ENCODE results near the gene AGPAT2. TPM values are rescaled to one million over a fixed set of nuclear protein-coding genes. Genes with fewer than 3 reads are reported as not detected.

The AGPAT2 gene
- total and polyA plus RNA-seq, 2 experiments from 2014 or later = 31.8 to 44.7 TPM

GRCh38 chr9:136720898-136721338 is 33.7 kb upstream of the AGPAT2 start:
- H3K4me3 ChIP-seq = no peak overlapping the region
- H3K27me3 Mint-ChIP-seq (ENCODE audit: insufficient read depth, low read depth, poor library complexity) = peaks cover 32% of the 10 kb centered on the region
- no peaks in the 10 kb centered on the region for H3K9me2 ChIP-seq (ENCODE audit: insufficient read depth)
- peaks cover 8% of the 10 kb centered on the region for H3K4me1 Mint-ChIP-seq
- H3K27ac Mint-ChIP-seq = peak overlapping the region; percentile 7; the same call in 1 of the 2 replicates
- no peaks in the 10 kb centered on the region for H3K9me3 Mint-ChIP-seq
- peaks cover 34% of the 10 kb centered on the region for H3K36me3 Mint-ChIP-seq (ENCODE audit: low read depth)
- peaks cover 7% of the 10 kb centered on the region for H3K79me2 ChIP-seq (replicated peaks; ENCODE audit: insufficient read depth)
- peak overlapping the region; percentile 32; the same call in 1 of the 2 replicates for H3K27ac ChIP-seq (ENCODE audit: low read depth)
- TF ChIP-seq ZNF331 (CRISPR knock-in tag; IDR thresholded peaks at IDR 0.05; ENCODE audit: low read depth) = no peak
- no peak for TF ChIP-seq NANOG (IDR thresholded peaks at IDR 0.05; ENCODE audit: borderline replicate concordance)
- TF ChIP-seq, protein P1, sequence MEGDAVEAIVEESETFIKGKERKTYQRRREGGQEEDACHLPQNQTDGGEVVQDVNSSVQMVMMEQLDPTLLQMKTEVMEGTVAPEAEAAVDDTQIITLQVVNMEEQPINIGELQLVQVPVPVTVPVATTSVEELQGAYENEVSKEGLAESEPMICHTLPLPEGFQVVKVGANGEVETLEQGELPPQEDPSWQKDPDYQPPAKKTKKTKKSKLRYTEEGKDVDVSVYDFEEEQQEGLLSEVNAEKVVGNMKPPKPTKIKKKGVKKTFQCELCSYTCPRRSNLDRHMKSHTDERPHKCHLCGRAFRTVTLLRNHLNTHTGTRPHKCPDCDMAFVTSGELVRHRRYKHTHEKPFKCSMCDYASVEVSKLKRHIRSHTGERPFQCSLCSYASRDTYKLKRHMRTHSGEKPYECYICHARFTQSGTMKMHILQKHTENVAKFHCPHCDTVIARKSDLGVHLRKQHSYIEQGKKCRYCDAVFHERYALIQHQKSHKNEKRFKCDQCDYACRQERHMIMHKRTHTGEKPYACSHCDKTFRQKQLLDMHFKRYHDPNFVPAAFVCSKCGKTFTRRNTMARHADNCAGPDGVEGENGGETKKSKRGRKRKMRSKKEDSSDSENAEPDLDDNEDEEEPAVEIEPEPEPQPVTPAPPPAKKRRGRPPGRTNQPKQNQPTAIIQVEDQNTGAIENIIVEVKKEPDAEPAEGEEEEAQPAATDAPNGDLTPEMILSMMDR (conservative IDR thresholded peaks at IDR 0.05; ENCODE audit: low read depth in 2 of 2) = no peak
- TF ChIP-seq ZNF462 (CRISPR knock-in tag; IDR thresholded peaks at IDR 0.05) = no peak
- no peak for TF ChIP-seq POLR2AphosphoS5 (IDR thresholded peaks at IDR 0.05; ENCODE audit: low read depth)
- TF ChIP-seq EZH2 (IDR thresholded peaks at IDR 0.05; ENCODE audit: low read depth, unreplicated experiment) = no peak
- TF ChIP-seq ZNF114 (CRISPR knock-in tag; IDR thresholded peaks at IDR 0.05) = no peak
- H3K36me3 ChIP-seq (ENCODE audit: insufficient read depth) = peaks cover 19% of the 10 kb centered on the region
- H3F3A ChIP-seq (replicated peaks; ENCODE audit: low read depth) = peaks cover 33% of the 10 kb centered on the region
- no peak overlapping the region for H3K4me2 ChIP-seq
- ATAC-seq = no peak
- no peak overlapping the region for H2AFZ ChIP-seq
- no peaks in the 10 kb centered on the region; the same call in 1 of the 2 replicates for H3K4me1 ChIP-seq (ENCODE audit: insufficient read depth)
- peaks cover 17% of the 10 kb centered on the region for H4K20me1 ChIP-seq (replicated peaks; ENCODE audit: insufficient read depth)
- no peak overlapping the region for H3K4me3 Mint-ChIP-seq
- DNase-seq (ENCODE audit: low spot score) = no peak
- H3K27me3 ChIP-seq (ENCODE audit: insufficient read depth) = no peaks in the 10 kb centered on the region
